KMS-11 (cell line): ENCODE measurements around the gene PRDM2.

Source experiments
- H2AFZ ChIP-seq: fragments of 200-600 bp; sonication (generic); 2 replicates; pipeline ENCODE4 v1.6.1; 2016; ENCODE audit warnings: antibody characterized with exemption, mixed run types, low read depth
- H3K27ac ChIP-seq: fragments of 200-600 bp; sonication (generic); 2 replicates; pipeline ENCODE4 v1.6.1; 2016; ENCODE audit warnings: mild to moderate bottlenecking, mixed run types
- H3K27me3 ChIP-seq: fragments of 200-600 bp; sonication (generic); 2 replicates; pipeline ENCODE4 v1.6.1; 2017; ENCODE audit warnings: mild to moderate bottlenecking, low read depth, mixed run types, moderate library complexity; ENCODE audit not compliant: insufficient read depth
- H3K36me3 ChIP-seq: fragments of 200-600 bp; sonication (generic); 2 replicates; pipeline ENCODE4 v1.6.1; 2017; ENCODE audit warnings: mild to moderate bottlenecking, mixed run types; ENCODE audit not compliant: insufficient read depth
- H3K4me1 ChIP-seq: fragments of 200-600 bp; sonication (generic); 2 replicates; pipeline ENCODE4 v1.6.1; 2016; ENCODE audit warnings: mild to moderate bottlenecking, low read depth, mixed run types; ENCODE audit not compliant: poor library complexity, severe bottlenecking
- H3K4me2 ChIP-seq: fragments of 200-600 bp; sonication (generic); 2 replicates; pipeline ENCODE4 v1.7.0; 2016; ENCODE audit warnings: mild to moderate bottlenecking, mixed run types
- H3K4me3 ChIP-seq: fragments of 200-600 bp; sonication (generic); IDR thresholded peaks from 2 replicates; pipeline ENCODE4 v1.6.1; 2017; ENCODE audit warnings: low read depth, low read length, mixed read lengths; ENCODE audit not compliant: insufficient read depth
- H3K79me2 ChIP-seq: fragments of 200-600 bp; sonication (generic); 2 replicates; pipeline ENCODE4 v1.6.1; 2016; ENCODE audit warnings: low read depth, mixed run types; ENCODE audit not compliant: insufficient read depth
- H3K9ac ChIP-seq: fragments of 200-600 bp; sonication (generic); 2 replicates; pipeline ENCODE4 v1.6.1; 2016; ENCODE audit warnings: mild to moderate bottlenecking, mixed run types
- H4K20me1 ChIP-seq: fragments of 200-600 bp; sonication (generic); 2 replicates; pipeline ENCODE4 v1.6.1; 2016; ENCODE audit warnings: mild to moderate bottlenecking, mixed run types; ENCODE audit not compliant: insufficient read depth
- CTCF ChIP-seq: fragments of 200-600 bp; sonication (generic); conservative IDR thresholded peaks from 2 replicates; pipeline ENCODE4 v1.6.1; 2017; ENCODE audit warnings: low read depth, mild to moderate bottlenecking, antibody characterized with exemption, low read length, moderate library complexity, mixed read lengths

PRDM2 gene

GRCh38 chr1:13816016-13816760 lies 116.2 kb downstream of the PRDM2 start:
- Histone ChIP-seq H3K36me3 (no peaks in the 10 kb centered on the region), H2AFZ (no peak overlapping the region), H4K20me1 (no peaks in the 10 kb centered on the region), H3K4me2 (no peak overlapping the region), H3K4me3 (no peak overlapping the region), H3K27ac (no peak overlapping the region), H3K79me2 (no peaks in the 10 kb centered on the region), H3K9ac (no peak overlapping the region), H3K4me1 (no peaks in the 10 kb centered on the region), H3K27me3 (no peaks in the 10 kb centered on the region)
- no peak for TF ChIP-seq CTCF

- no peak overlapping the region for H2AFZ ChIP-seq
- H3K27me3 ChIP-seq, result no peaks in the 10 kb centered on the region
- H3K4me1 ChIP-seq, result no peaks in the 10 kb centered on the region
- H3K36me3 ChIP-seq, result no peaks in the 10 kb centered on the region
- no peak overlapping the region for H3K4me3 ChIP-seq
- no peak for TF ChIP-seq CTCF
- no peaks in the 10 kb centered on the region for H3K79me2 ChIP-seq
- no peak overlapping the region for H3K4me2 ChIP-seq
- no peak overlapping the region for H3K27ac ChIP-seq
- no peaks in the 10 kb centered on the region for H4K20me1 ChIP-seq
- H3K9ac ChIP-seq, result no peak overlapping the region
Measured at GRCh38 chr1:13817906-13818305, 117.9 kb downstream of the PRDM2 start.

GRCh38 chr1:13818926-13819325 lies 118.9 kb downstream of the PRDM2 start:
- no peaks in the 10 kb centered on the region for H3K4me1 ChIP-seq
- no peak overlapping the region for H3K9ac ChIP-seq
- H3K27ac ChIP-seq, result no peak overlapping the region
- no peaks in the 10 kb centered on the region for H3K36me3 ChIP-seq
- no peaks in the 10 kb centered on the region for H3K79me2 ChIP-seq
- TF ChIP-seq CTCF, result no peak
- H3K27me3 ChIP-seq, result no peaks in the 10 kb centered on the region
- H3K4me3 ChIP-seq, result no peak overlapping the region
- H4K20me1 ChIP-seq, result no peaks in the 10 kb centered on the region
- no peak overlapping the region for H2AFZ ChIP-seq
- no peak overlapping the region for H3K4me2 ChIP-seq

GRCh38 chr1:13819642-13820041 lies 119.7 kb downstream of the PRDM2 start:
- H3K79me2 ChIP-seq, result no peaks in the 10 kb centered on the region
- H4K20me1 ChIP-seq, result no peaks in the 10 kb centered on the region
- no peaks in the 10 kb centered on the region for H3K27me3 ChIP-seq
- no peak overlapping the region for H3K9ac ChIP-seq
- no peaks in the 10 kb centered on the region for H3K4me1 ChIP-seq
- no peak overlapping the region for H3K27ac ChIP-seq
- TF ChIP-seq CTCF, result no peak
- no peaks in the 10 kb centered on the region for H3K36me3 ChIP-seq
- no peak overlapping the region for H3K4me3 ChIP-seq
- H3K4me2 ChIP-seq, result no peak overlapping the region
- no peak overlapping the region for H2AFZ ChIP-seq
